T-cell (primary cell): ENCODE measurements around the gene ITPRIP. TPM values are rescaled to one million over a fixed set of nuclear protein-coding genes. Genes with fewer than 3 reads are reported as not detected.

ENCODE experiments used
- ATAC-seq, 4 experiments: fragments of 200-7000 bp in 3 of 4; fragments of 150-1000 bp in 1 of 4; cut with Tn5 transposase; replicated peaks in 1 of 4; 1 replicate in 3 of 4; 2 replicates in 1 of 4; pipeline ENCODE4 v1.10.0; 2021; ENCODE audit warnings: moderate library complexity in 3 of 4, mild to moderate bottlenecking in 2 of 4, moderate number of reproducible peaks in 1 of 4
- CTCF ChIA-PET, 2 donors: fragments of 300-600 bp; sonication (Branson Sonifier 250); formaldehyde crosslinking; loops; one replicate each; lab custom pipeline; 2022; ENCODE audit warnings: antibody characterized with exemption in 2 of 2; lab: Charles Lee
- POLR2A ChIA-PET, 2 donors: fragments of 300-600 bp; sonication (Branson Sonifier 250); formaldehyde crosslinking; loops; one replicate each; lab custom pipeline; 2022; ENCODE audit warnings: antibody characterized with exemption in 2 of 2; lab: Charles Lee
- DNase-seq, 35 experiments: peaks; one replicate each; pipeline versions ENCODE4 v3.0.0 to v3.0.0-alpha.2; 2013 to 2023
- H3K27ac ChIP-seq: one replicate; pipeline ENCODE4 v1.5.1; 2013; ENCODE audit warnings: low read length
- H3K27me3 ChIP-seq, 2 experiments: replicated peaks in 1 of 2; 1 replicate in 1 of 2; 2 replicates in 1 of 2; pipeline versions ENCODE4 v1.6.1 to v1.7.0; 2013; ENCODE audit warnings: low read length in 1 of 2, mixed read lengths in 1 of 2; ENCODE audit not compliant: control insufficient read depth in 2 of 2, insufficient read depth in 2 of 2; ENCODE audit errors: extremely low read depth in 1 of 2
- H3K36me3 ChIP-seq, 2 donors: 1 replicate in 1 of 2; 2 replicates in 1 of 2; pipeline versions ENCODE4 v1.6.1 to v1.7.0; 2013; ENCODE audit warnings: low read length in 1 of 2; ENCODE audit not compliant: control insufficient read depth in 2 of 2, insufficient read depth in 1 of 2; ENCODE audit errors: extremely low read depth in 1 of 2
- H3K4me1 ChIP-seq, 2 experiments: 1 replicate in 1 of 2; 2 replicates in 1 of 2; pipeline versions ENCODE4 v1.6.1 to v1.7.0; 2013; ENCODE audit warnings: low read length in 2 of 2, mixed read lengths in 1 of 2; ENCODE audit not compliant: insufficient read depth in 2 of 2, control insufficient read depth in 1 of 2; ENCODE audit errors: extremely low read depth in 1 of 2
- H3K4me3 ChIP-seq, 2 donors: 1 replicate in 1 of 2; 2 replicates in 1 of 2; pipeline versions ENCODE4 v1.5.1 to v1.7.0; 2013; ENCODE audit warnings: mild to moderate bottlenecking in 2 of 2, low read length in 1 of 2, moderate library complexity in 1 of 2; ENCODE audit not compliant: control insufficient read depth in 1 of 2; ENCODE audit errors: extremely low read depth in 1 of 2
- H3K9me3 ChIP-seq: 2 replicates; pipeline ENCODE4 v1.7.0; 2013
- H3K27ac Mint-ChIP-seq, 2 donors: one replicate each; pipeline ENCODE4 v1.8.0; 2020 to 2021; ENCODE audit warnings: mild to moderate bottlenecking in 2 of 2, mixed read lengths in 2 of 2
- H3K27me3 Mint-ChIP-seq, 2 donors: one replicate each; pipeline ENCODE4 v1.8.0; 2021 to 2022; ENCODE audit warnings: mixed read lengths in 2 of 2
- H3K36me3 Mint-ChIP-seq: one replicate; pipeline ENCODE4 v1.8.0; 2021; ENCODE audit warnings: mixed read lengths
- H3K4me1 Mint-ChIP-seq, 3 donors: one replicate each; pipeline ENCODE4 v1.8.0; 2020 to 2022; ENCODE audit warnings: mixed read lengths in 3 of 3, mild to moderate bottlenecking in 1 of 3
- H3K4me3 Mint-ChIP-seq, 3 donors: one replicate each; pipeline ENCODE4 v1.8.0; 2020 to 2022; ENCODE audit warnings: mild to moderate bottlenecking in 3 of 3, mixed read lengths in 3 of 3, moderate library complexity in 3 of 3
- H3K9me3 Mint-ChIP-seq, 3 donors: one replicate each; pipeline ENCODE4 v1.8.0; 2020 to 2022; ENCODE audit warnings: mixed read lengths in 3 of 3
- WGBS: methylation state at CpG from one replicate; pipeline ENCODE4 v1.1.5; 2013; ENCODE audit warnings: missing lambda C conversion rate; ENCODE audit not compliant: insufficient coverage; 5-methylcytosine and 5-hydroxymethylcytosine counted together
- total RNA-seq, 35 experiments: library from RNA in 6 of 35; stranded (reverse) in 6 of 35; fragments of 120-200 nt in 1 of 35; gene quantifications; one replicate each; pipeline versions ENCODE4 v1.2.1 to v1.2.4 and lab custom pipeline; 2013 to 2026

ITPRIP gene
- total RNA-seq, 5 donors from 2014 or later (not counting 1 experiment from before 2014, with no cell fraction given): 16.9 to 98.5 (median 25.0) TPM

DNA sequence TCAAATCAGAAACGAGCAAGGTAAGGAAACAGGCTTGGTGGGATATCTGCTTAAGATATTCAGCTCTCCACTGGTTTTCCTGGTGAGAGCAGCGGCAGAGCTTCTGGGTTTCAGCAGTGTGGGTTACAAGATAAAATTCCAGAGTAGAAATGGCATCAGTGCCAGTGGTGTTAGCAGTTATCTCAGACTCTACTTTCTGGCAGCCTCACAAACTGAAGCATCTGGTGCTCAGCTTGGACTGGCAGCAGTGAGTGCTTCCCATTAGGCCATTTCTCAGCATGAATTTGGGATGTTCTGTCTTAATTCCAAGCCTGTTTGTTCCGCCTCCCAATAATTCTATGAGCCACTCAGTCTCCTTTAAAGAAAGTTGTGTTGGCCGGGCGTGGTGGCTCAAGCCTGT, 76.2 kb downstream of the ITPRIP start:
- Mint-ChIP-seq H3K4me1 (peaks cover 76 to 85% (median 84%) of the 10 kb centered on the region in 3 donors), H3K36me3 (peaks cover 58% of the 10 kb centered on the region), H3K9me3 (no peaks in the 10 kb centered on the region), H3K4me3 (no peak overlapping the region), H3K27me3 (no peaks in the 10 kb centered on the region), H3K27ac (peak overlapping the region; percentile 85 to 88)
- DNase-seq (no peak), ATAC-seq (no peak)
- Histone ChIP-seq H3K27ac (no peak overlapping the region), H3K27me3 (no peaks in the 10 kb centered on the region), H3K9me3 (no peaks in the 10 kb centered on the region), H3K36me3 (peaks cover 5 to 69% of the 10 kb centered on the region in 2 donors), H3K4me1 (peaks cover 2 to 20% of the 10 kb centered on the region in 2 experiments), H3K4me3 (no peak overlapping the region)
- 100% methylated on average over 2 of the region's 5 CpGs for WGBS
- CTCF ChIA-PET: interaction anchor here in 1 of 2 donors (0.9 to 1.3 kb wide), 2 partner anchors 9 to 13 kb away, joined by 3 read pairs; no protein-coding TSS in a partner anchor
- POLR2A ChIA-PET: interaction anchor here (1.0 to 1.7 kb wide), 2 partner anchors 7 to 11 kb away, joined by 3 to 5 read pairs; partner anchors contain the start of gene GSTO1 (in 1 of the 2)

DNA sequence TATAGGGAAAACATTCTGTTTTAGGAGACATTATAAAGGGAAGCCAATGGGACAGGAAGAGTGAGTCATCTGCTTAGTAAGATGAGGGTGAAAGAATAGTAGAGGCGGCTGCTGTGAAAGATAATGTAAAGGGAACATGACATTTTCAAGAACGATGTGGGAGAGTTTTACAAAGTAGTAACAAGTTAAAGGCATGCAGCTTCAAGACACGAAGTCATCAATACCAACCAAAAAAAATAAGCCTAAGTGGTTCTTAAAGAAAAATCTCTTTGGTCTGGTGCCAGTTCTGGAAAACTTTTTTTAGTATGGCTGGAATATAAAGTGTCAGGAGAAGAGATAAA, 77.5 kb downstream of the ITPRIP start:
- peaks cover 5 to 15% of the 10 kb centered on the region in 2 experiments for H3K4me1 ChIP-seq
- H3K36me3 ChIP-seq: peaks cover 5 to 68% of the 10 kb centered on the region in 2 donors
- no peaks in the 10 kb centered on the region for H3K27me3 ChIP-seq
- Mint-ChIP-seq H3K36me3 (peaks cover 54% of the 10 kb centered on the region), H3K4me3 (peak overlapping the region in 2 of 3 donors; percentile 9 to 57), H3K27ac (peak overlapping the region; percentile 85 to 88), H3K4me1 (peaks cover 82 to 86% (median 85%) of the 10 kb centered on the region in 3 donors), H3K27me3 (no peaks in the 10 kb centered on the region), H3K9me3 (no peaks in the 10 kb centered on the region)
- DNase-seq: peak in 1 of 35 experiments; percentile 21
- ATAC-seq: peak in 3 of 4 experiments; percentile 72 to 81 (median 80)
- H3K4me3 ChIP-seq: no peak overlapping the region
- peak overlapping the region; percentile 40 for H3K27ac ChIP-seq
- CTCF ChIA-PET: interaction anchor here in 1 of 2 donors (1.0 kb wide), 1 partner anchor 14 kb away, joined by 6 read pairs; no protein-coding TSS in a partner anchor
- no CpG with 5 or more reads among the region's 3 CpGs for WGBS
- no peaks in the 10 kb centered on the region for H3K9me3 ChIP-seq
- POLR2A ChIA-PET: no interaction called here

DNA sequence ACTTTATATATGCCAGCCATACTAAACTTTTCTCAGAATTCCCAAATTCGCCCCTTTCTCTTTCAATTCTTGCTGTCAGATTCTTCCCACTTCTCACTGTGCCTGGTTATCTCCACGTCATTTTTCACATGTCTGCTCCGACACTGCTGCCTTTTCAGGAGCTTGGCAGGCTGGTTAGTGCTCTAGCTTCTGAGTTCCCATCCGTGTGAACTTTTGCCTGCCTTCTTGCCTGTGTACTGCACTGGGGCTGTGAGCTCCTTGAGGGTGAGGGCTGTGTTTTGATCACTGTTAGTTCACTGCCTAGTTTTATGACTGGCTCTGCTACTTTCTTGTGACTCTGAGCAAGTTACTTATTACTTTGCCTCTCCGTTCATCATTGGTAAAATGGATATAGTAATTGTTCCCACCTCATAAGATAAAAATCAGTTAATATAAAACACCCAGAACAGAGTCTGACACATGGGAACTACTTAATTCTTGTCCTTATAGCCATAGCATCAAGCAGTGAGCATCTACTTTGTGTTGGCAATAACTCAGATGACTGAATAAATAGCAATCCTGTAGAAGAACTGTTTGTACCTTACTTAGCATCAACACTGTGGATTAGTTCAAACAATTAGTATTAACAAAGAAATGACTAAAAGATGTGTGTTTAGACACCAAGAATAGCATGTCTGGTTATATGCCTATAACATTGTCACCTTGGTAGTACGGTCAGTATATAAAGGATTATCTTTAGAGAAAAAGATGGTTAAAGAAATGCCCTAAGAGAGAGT, 78.1 kb downstream of the ITPRIP start:
- H3K4me1 Mint-ChIP-seq: peaks cover 81 to 83% (median 82%) of the 10 kb centered on the region in 3 donors
- Histone ChIP-seq H3K9me3 (no peaks in the 10 kb centered on the region), H3K4me1 (peaks cover 7 to 15% of the 10 kb centered on the region in 2 experiments), H3K36me3 (peaks cover 5 to 63% of the 10 kb centered on the region in 2 donors), H3K27ac (peak overlapping the region; percentile 40), H3K4me3 (no peak overlapping the region), H3K27me3 (no peaks in the 10 kb centered on the region)
- peak overlapping the region; percentile 85 to 88 for H3K27ac Mint-ChIP-seq
- ChIA-PET CTCF (interaction anchor here in 1 of 2 donors (0.9 to 1.0 kb wide), 2 partner anchors 14 kb away, joined by 3 to 6 read pairs; no protein-coding TSS in a partner anchor), POLR2A (no interaction called here)
- peaks cover 49% of the 10 kb centered on the region for H3K36me3 Mint-ChIP-seq
- no peaks in the 10 kb centered on the region for H3K9me3 Mint-ChIP-seq
- no peaks in the 10 kb centered on the region for H3K27me3 Mint-ChIP-seq
- WGBS: 70% methylated on average over 4 of the region's 6 CpGs
- DNase-seq (no peak), ATAC-seq (peak in 3 of 4 experiments; percentile 8 to 31 (median 11))
- peak overlapping the region in 2 of 3 donors; percentile 9 to 57 for H3K4me3 Mint-ChIP-seq

Other genes starting within 250 kb of the ITPRIP start
- gene SFR1, start 216.3 kb downstream of the ITPRIP start, total RNA-seq: 10 to 100 TPM in 2 of 5 donors, 1 to 10 TPM in 3; 9.0 to 11.3 (median 9.7) TPM
- under 1 TPM in 1 of 5 donors, not detected in 4; 0.58 TPM for gene CFAP43, start 106.1 kb downstream of the ITPRIP start, total RNA-seq
- 10 to 100 TPM; 19.9 to 61.5 (median 46.2) TPM for gene GSTO1, start 83.6 kb downstream of the ITPRIP start, total RNA-seq
- gene GSTO2, start 69.3 kb downstream of the ITPRIP start, total RNA-seq: 1 to 10 TPM in 4 of 5 donors, under 1 TPM in 1; 0.60 to 2.4 (median 1.9) TPM
- gene CFAP58, start 15.4 kb upstream of the ITPRIP start, total RNA-seq: not detected